GM21786 (cell line): Measurements from ENCODE around the gene EXOSC5.

Source experiments
- ATAC-seq: cut with Tn5 transposase; IDR thresholded peaks from one replicate; pipeline ENCODE4 v1.9.1; 2021; ENCODE audit not compliant: unreplicated experiment

The EXOSC5 gene

GRCh38 chr19:41426952-41427646, 29.9 kb upstream of the EXOSC5 start, which contains the start of gene B3GNT8:
B3GNT8 (minus strand) TSS chr19:41427374; CDS start chr19:41426778, 596 bp downstream.
- no peak for ATAC-seq

- no peak for ATAC-seq
Measured at GRCh38 chr19:41426116-41426841, 29.1 kb upstream of the EXOSC5 start.

GRCh38 chr19:41425174-41426115, 28.3 kb upstream of the EXOSC5 start:
- ATAC-seq: no peak

GRCh38 chr19:41424335-41425173, 27.4 kb upstream of the EXOSC5 start:
- no peak for ATAC-seq

- ATAC-seq: no peak
Measured at GRCh38 chr19:41422955-41423354, 25.8 kb upstream of the EXOSC5 start.

GRCh38 chr19:41422456-41422855, 25.3 kb upstream of the EXOSC5 start:
- ATAC-seq: no peak

- no peak for ATAC-seq
Measured at GRCh38 chr19:41421973-41422372, 24.8 kb upstream of the EXOSC5 start.

- no peak for ATAC-seq
Measured at GRCh38 chr19:41421314-41421713, 24.2 kb upstream of the EXOSC5 start.

GRCh38 chr19:41420101-41420880, 23.1 kb upstream of the EXOSC5 start:
- ATAC-seq: no peak

GRCh38 chr19:41416194-41416674, 19.1 kb upstream of the EXOSC5 start:
- no peak for ATAC-seq

- no peak for ATAC-seq
Measured at GRCh38 chr19:41415154-41415571, 18.0 kb upstream of the EXOSC5 start.

- no peak for ATAC-seq
Measured at GRCh38 chr19:41414461-41414860, 17.3 kb upstream of the EXOSC5 start.

- ATAC-seq: no peak
Measured at GRCh38 chr19:41413947-41414346, 16.8 kb upstream of the EXOSC5 start.

GRCh38 chr19:41412953-41413352, 15.8 kb upstream of the EXOSC5 start:
- no peak for ATAC-seq

- ATAC-seq: no peak
Measured at GRCh38 chr19:41411968-41412265, 14.8 kb upstream of the EXOSC5 start.

GRCh38 chr19:41411100-41411967, 14.2 kb upstream of the EXOSC5 start:
- no peak for ATAC-seq

GRCh38 chr19:41410336-41411054, 13.3 kb upstream of the EXOSC5 start:
- ATAC-seq: no peak

- no peak for ATAC-seq
Measured at GRCh38 chr19:41409288-41409687, 12.1 kb upstream of the EXOSC5 start.
